ENCODE data around the gene DDX27.
A peak's percentile ranks its signal among the peaks of the same experiment; 100 is the strongest.

Gene DDX27

DNA sequence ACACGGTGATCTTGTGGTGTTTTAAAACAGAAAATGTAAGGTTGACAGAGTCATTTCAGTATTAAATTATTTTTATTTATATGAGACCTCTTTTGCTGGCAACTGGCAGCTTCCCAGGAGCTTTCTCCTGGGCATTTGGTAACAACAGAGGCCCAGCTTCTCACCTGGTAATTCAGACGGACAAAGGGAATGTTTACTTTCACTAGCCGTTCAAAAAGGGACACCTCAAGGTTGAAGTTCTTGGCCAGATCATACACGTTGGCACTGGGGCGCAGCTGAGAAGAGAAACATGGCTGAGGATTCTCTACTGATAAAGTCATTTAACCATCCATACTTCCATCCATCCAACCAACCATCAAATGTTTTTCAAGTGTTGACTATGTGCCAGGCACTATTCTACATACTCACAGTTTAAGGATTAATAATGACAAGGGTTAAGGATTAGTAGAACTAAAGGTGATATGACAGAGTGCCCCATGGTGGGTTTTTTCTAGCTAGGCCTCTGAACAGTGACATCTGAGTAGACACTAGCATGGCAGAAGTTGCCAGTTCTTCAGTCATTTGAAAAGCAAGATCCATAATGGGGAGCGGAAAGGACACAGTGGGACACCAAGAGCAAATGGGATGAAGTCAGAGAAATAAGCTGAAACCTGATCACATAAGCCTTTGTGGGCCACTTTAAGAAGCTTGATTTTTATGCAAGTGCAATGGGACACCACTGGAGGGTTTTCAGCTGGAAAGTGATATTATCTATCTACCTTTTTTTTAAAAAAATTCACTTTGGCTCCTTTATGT lies 33.5 kb downstream of the DDX27 start:
- no peak for DNase-seq

DNA sequence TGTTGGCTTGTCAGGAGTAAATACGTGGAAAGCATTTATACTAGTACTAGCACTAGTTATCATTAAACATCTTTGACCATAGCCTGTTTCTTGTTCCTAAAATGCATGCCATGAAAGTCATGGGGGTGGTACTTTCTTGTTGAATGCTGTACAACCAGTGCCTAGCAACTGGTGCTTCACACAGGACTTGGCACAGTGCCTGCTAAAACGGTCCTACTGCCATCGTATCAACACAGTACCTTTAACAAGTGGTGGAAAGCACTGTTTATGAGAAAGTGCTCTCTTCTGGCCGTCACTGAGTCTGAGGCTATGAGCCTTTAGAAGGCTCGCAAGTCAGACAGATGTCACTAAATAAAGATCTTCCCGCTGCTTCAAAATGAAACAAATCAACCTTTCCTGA lies 37.0 kb downstream of the DDX27 start:
- DNase-seq, result no peak

DNA sequence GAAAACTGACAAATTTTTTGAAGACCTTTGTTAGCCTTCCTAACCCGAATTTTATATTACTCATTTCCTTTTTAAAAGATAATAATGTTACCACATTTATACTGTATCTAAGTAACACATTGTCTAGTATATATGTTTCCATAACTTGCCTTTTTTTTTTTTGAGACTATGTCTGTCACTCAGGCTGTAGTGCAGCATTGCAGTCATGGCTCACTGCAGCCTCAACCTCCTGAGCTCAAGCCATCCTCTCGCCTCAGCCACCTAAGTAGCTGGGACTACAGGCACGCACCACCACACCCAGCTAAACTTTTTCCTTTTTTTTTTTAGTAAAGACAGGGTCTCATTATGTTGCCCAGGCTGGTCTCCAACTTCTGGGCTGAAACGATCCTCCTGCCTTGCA lies 40.1 kb downstream of the DDX27 start:
- no peak for DNase-seq

DNA sequence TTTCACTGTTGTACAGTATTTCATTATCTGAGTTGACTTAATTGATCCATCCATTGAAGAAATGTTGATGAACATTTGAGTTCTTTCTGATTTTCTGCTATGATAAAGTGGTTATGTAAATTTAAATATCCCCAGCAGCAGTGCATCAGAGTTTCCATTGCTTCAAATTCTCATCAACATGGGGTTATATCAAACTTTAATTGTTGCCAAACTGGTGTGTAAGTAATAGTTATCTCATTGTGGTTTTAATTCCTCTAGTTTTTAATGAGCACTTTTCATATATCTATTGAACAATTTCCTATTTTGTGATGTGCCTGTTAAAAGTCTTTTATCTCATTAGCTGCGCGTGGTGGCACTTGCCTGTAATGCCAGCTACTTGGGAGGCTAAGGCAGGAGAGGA lies 40.6 kb downstream of the DDX27 start:
- DNase-seq, result no peak

DNA sequence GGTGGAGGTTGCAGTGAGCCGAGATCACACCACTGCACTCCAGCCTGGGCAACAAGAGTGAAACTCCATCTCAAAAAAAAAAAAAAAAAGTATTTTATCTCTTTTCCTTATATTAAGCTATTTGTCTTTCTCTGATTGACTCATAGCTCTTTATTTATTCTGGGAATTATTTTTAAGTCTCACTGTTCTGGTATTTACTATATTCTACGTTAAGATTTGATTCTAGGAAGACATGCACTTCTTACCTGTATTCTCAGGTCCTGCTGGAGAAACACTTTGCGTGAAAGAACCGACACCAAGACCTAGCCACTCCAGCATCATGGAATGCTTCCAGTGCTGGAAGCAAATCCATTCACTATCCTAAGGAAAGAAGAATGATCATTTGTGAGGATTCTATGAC lies 41.0 kb downstream of the DDX27 start:
- no peak for DNase-seq

DNA sequence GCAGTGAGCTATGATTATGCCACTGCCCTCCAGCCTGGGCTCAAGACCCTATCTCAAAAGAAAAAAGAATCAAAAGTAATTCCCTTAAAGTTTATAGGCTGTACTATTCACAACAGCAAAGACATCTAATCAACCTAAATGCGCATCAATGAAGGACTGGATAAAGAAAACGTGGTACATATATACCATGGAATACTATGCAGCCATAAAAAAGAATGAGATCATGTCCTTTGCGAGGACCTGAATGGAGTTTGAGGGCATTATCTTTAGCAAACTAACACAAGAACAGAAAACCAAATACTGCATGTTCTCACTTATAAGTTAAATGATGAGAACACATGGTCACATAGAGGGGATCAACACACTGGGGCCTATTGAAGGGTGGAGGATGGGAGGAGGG lies 42.0 kb downstream of the DDX27 start:
- no peak for DNase-seq

DNA sequence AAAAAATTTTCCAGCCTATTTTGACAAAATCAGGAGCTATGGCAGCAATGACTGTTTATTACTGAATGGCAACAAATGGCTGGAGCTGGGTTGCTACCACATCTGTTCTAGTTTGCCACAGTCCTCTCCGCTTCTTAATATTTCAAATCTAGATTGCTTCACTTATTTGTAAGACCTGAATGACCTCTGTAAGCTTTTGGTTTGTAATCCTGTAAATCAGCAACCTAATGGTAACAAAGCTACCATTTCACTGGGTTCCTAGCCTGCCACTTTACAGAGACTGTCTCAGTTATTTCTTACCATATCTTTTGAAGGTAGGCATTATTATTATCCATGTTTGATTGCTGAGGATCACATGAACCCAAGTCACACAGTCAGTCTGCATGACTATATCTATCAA lies 43.2 kb downstream of the DDX27 start:
- DNase-seq, result no peak

DNA sequence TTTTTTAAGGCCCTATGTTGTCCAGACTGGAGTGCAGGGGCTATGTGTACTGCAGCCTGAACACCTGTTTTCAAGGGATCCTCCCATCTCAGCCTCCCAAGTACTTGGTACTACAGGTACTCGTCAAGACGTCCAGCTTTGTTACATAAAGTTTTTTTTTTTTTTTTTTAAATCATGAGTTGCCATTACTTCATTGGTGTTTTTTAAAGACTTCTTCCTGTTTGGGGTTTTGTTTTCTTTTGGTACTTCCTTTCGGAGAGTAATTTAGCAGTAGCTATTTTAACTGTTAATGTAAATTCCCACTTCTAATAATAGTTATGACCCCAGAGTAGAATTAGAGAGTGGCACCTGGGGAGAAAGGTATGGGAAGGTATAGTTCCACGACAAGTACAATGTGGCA lies 48.1 kb downstream of the DDX27 start:
- DNase-seq, result peak; percentile 30

DNA sequence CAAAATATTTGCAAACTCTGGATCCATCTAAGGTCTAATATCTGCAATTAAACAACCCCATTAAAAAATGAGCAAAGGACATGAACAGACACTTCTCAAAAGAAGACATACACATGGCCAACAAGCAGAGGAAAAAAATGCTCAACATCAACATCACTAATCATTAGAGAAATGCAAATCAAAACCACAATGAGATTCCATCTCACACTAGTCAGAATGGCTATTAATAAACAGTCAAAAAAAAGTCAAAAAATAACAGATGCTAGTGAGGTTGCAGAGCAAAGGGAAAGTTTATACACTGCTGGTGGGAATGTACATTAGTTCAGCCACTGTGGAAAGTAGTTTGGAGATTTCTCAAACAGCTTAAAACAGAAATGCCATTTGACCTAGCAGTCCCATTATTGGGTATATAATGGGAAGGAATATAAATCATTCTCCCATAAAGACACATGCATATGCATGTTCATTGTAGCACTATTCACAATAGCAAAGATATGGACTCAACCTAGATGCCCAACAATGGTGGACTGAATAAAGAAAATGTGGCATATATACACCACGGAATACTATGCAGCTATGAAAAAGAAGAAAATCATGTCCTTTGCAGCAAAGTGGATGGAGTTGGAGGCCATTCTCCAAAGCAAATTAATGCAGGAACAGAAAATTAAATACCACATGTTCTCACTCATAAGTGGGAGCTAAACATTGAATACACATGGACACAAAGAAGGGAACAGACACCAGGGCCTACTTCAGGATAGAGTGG lies 49.6 kb downstream of the DDX27 start:
- DNase-seq, result no peak

DNA sequence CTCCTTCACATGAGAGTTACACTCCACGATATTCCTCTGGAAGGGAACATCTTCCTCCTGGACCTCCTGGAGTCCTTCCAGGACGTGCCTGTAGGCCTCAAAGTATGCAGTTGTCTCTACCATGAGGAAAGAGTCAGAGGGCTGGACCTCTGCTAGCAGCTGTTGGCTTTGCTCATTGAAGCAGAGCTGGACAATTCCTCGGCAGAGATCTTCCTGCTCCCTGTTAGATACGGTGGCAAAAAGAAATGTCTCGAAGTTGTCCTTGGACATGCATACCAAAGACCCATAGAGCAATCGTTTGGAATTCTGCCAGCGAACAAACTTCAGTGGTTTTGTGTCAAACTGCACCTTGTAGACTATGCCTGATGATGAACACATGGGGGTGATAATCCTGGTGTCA lies 51.0 kb downstream of the DDX27 start:
- DNase-seq, result no peak

DNA sequence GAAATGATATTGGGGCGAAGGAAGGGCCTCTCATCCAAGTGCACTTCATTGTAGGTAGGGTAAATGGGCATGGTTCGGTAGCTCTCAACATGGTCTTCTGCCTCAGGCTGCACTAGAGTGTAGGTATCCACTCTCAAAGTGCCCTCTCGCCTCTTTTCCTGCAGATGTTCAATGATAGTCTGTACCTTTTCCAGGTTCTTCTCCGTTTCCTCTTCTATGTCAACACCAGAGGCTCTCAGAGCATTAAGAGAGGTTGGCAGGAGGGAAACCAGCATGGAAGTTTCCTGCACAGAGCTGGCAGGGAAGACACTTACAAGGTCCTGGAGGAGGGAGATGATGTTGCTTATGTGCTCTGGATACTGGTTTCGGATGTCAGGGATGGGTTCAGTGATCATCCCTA lies 51.5 kb downstream of the DDX27 start:
- DNase-seq, result no peak

DNA sequence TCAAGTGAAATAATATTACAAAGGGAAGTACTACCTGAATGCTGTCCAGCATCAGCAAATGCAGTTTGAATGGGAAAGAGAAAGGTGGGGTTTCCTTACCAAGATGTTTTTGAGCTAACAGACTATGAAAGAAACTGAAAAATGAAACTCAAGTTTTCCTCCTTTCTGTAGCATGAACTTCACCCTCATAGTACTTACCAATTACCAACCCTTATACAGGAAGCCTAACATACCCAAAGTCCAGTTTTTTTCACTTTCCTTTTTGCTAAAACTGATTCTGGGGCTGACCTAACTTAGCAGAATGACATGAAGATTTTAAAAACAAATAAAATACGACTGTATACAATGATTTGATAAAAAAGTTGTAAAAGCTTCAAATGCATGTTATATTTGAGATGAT lies 53.4 kb downstream of the DDX27 start:
- DNase-seq, result no peak

DNA sequence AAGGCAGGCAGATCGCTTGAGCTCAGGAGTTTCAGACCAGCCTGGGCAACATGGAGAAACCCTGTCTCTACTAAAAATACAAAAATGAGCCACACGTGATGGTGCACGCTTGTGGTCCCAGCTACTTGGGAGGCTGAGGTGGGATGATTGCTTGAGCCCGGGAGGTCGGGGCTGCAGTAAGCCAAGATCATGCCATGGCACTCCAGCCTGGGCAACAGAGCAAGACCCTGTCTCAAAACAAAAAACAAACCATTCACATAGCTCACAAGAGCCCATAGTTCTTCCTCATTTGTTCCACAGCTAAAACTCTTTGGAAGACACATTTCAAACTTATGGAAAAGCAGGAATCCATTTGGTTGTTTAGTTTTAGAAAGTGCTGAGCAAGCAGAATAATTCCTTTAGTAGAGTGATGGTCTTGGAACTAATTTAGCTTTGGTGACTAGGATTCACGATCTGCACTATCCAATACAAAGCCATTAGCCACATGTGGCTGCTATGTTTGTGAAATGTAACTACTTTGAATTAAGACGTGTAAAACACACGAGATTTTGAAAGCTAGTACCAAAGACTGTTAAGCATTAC lies 54.6 kb downstream of the DDX27 start:
- no peak for DNase-seq

DNA sequence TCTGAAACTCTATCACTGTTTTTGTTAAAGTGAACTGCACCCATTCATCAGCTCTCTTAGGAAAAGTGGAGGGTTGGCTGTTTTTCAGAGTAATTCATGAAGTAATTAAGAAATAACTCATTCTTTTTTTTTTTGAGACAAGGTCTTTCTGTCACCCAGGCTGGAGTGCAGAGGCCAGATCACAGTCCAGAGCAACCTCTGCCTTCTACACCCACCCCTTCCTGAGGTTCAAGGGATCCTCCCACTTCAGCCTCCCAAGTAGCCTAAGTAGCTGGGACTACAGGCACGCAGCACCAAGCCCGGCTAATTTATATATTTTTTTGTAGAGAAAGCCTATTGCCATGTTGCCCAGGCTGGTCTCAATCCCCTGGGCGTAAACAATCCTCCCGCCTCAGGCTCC lies 56.0 kb downstream of the DDX27 start:
- no peak for DNase-seq

DNA sequence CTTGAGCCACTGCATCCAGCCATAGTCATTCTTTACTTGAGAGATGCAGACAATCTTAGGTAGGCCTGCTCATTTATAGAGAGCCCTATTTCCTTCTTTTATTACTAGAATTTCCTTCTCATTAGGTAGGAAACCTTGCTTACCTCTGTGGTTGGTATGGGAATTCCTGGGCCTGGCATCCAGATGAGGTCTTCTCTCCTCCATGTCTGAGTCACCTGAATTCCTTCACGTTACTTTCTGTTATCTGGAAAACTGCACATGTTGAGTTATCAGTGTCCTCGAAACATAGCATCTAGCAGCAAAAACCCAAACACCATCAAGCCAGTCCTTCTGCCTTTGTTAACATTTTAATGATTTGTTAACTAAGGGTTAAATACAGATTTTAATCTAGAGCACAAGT lies 56.4 kb downstream of the DDX27 start:
- DNase-seq, result no peak

DNA sequence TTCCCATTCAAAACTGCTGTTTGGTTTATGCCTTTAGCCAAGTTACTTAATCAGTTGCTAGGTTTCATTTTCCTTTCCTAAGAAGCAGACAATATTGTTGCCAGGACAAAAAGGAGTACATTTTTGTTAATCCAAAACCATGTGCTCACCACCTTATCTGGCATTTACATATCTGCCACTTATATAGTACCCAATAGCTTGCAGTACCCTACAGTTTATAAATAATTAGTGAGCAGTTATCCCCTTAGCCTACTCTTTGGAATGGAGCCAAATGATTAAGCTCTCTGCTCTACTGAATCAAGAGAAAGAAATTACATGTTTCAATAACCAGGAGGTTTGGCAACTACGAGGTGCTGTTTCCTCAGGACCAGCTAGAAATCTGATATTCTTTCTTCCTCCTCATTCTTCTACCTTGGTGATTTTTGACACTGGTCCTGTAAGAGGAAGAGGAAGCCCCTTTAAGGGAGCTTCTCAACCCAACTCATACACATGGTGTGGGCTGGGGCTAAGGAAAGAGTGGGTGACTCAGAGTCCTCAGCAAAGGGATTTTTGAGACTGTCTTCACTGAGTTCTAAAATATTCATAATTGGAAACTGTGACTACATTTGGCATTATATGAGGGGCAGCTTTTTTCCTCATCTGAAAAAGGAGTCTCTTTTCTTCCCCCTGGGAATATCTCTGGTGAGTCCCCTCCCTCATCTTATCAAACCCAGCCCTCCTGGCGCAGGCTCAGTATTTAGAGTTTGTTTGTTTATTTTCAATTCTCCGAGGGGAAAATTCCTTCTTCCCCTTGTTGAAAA lies 57.1 kb downstream of the DDX27 start:
- peak; percentile 59 for DNase-seq

DNA sequence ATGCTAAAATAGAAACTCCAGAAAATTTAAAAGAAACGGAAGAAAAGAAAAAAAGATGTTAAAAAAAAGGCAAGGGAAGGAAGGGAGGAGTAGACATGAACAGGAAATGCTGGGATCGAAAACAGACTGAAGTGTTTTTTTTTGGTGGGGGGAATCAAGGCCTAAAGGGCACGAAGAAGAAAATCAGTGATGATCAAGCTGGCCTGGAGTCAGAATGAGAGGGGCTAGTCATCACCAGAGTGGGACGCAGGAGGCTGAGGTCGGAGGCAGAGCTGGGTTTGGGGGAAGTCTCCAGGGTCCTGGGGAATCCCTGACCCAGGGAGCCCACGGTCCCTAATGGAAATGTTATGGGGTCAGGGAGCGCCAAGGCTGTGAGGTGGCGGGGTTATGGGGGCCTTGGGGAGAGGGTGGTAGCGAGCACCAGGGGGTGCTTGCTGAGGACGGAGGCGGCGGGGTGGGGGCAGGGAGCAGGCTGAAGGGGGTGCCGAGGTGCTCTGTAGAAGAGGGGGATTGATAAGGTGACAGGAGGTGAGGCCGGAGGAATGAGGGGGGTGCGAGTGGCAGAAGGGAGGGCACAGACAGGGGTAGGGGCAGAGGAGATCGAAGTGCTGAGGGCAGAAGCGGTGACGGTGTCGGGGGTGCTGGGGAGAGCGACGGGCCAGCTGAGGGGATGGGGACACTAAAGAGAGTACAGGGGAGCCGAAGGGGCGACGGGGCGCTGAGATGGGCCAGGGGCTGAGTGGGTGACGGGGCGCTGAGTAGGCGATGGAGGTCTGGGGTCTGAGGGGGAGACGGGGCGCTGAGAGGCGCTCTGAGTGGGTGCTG lies 58.0 kb downstream of the DDX27 start:
- DNase-seq, result peak; percentile 23

DNA sequence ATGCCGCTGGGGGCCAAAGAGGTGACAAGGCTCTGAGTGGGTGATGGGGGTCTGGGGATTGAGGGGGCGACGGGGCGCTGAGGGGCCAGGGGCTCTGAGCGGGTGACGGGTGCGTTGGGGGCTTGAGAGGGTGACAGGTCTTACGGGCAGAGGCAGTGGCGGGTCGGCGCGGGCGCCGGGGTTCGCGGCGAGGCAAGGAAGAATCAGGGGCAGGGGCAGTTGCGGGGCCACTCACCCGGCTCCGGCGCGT lies 58.5 kb downstream of the DDX27 start:
- no peak for DNase-seq

DNA sequence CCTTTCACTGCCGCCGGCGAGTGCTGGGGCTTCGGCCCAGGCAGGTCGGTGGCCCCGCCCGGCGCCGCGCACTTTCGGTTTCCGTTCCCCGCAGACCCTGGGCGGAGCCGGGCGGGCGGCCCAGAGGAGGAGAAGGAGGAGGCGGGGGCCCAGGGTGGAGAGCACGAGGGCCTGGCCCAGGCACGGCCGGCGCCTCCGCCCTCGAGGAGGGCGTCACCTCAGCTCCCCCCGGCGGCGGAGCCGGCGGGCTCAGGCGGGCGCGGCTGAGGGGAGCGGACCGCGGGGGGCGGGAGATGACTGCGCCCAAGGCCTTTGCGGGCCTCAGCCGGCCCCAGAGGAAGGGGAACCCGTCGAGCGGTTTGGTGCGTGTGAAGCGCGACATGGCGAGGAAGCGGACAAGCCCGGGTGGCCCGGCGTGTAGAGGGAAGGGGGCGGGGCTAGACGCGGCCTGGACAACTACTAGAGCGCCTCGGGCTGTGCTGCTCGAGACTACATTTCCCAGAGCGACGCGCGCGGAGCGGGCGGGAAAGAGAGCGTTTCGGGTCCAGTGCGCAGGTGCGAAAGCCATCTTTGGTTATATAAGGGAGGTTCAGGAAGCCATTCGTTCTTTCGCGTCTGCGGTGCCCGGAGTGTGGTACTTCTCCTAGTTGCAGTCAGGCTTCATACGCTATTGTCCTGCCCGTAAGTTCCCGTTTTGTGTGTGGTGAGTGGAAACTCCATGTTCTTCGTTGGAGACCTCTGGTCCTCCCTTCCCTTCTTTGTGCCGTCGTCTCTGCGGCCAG lies 59.0 kb downstream of the DDX27 start, which contains the start of gene ZNFX1:
ZNFX1 (minus strand) TSS at position 22 of the 782 bp plus-strand sequence. CDS start 2,218 bp downstream, outside the sequence.
- DNase-seq, result peak; percentile 99

DNA sequence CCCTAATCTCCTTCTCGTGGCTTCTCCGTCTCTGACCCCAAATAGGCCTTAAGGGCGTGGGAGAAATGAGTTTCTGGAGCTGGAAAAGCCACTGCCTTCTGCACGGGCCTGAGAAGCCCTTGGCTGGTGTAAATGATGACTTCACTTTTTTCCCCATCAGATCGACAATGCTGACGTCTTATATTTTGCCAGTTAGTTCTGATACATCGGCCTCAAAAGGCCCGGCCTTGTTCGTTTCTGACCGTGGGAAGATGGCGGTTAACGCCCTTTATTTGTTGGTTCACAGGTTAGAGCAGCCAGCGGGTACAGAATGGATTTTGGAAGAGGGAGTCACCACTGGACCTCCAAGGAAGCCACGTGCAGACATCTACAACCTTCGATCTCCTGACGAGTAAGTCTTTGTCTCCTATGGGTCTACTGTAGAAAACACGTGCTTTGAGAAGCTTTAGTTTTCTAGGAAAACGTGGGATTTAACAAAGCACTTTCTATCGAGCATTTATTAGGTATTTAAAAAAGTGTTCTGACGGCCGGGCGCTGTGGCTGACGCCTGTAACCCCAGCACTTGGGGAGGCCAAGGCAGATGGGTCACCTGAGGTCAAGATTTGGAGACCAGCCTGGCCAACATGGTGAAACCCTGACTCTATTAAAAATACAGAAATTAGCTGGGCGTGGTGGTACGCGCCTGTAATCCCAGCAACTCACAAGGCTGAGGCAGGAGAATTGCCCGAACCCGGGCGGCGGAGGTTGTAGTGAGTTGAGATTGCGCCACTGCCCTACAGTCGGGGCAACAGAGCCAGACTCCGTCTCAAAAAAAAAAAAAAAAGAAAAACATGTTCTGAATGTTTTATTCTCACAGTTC lies 59.8 kb downstream of the DDX27 start:
- peak; percentile 48 for DNase-seq

All from CD4-positive, alpha-beta T cell treated with Interleukin-12 subunit alpha and Interleukin-12 subunit beta, for 1 hour (primary cell).